ENCODE results near the gene MMS19. TPM values are rescaled to one million over a fixed set of nuclear protein-coding genes. Genes with fewer than 3 reads are reported as not detected.

The MMS19 gene
- total RNA-seq, 1 donor from 2014 or later: 85.2 TPM

DNA sequence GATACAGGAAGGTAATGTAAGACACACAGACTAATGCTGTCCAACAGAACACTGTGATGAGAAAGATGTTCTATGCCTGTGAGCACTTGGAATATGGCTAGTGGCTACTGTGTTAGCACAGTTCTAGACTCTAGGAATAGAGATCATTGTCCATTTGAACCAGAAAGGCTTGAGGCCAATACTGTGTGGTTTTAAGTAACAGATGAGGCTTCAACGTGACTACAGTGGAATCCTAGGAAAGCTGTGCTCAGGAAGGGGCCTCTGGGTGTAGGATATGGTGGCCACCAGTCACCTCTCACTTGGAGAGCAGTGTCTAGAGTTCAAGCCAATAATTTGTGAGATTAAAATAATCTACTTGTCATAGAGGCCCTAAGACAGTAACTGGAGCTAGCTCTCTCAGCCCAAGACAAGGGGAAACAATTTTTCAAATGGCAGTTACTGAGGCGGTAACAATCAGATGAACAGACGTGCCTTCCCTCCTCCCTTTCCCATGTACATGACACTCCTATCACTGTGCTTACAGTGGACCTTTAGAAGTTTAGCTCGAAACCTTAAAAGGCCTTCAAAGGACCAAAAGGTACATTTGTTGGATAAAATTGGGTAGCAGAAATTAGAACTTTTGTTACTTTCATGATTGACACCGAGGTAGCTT is 42.1 kb downstream of the MMS19 start:
- TF ChIP-seq, protein P1, sequence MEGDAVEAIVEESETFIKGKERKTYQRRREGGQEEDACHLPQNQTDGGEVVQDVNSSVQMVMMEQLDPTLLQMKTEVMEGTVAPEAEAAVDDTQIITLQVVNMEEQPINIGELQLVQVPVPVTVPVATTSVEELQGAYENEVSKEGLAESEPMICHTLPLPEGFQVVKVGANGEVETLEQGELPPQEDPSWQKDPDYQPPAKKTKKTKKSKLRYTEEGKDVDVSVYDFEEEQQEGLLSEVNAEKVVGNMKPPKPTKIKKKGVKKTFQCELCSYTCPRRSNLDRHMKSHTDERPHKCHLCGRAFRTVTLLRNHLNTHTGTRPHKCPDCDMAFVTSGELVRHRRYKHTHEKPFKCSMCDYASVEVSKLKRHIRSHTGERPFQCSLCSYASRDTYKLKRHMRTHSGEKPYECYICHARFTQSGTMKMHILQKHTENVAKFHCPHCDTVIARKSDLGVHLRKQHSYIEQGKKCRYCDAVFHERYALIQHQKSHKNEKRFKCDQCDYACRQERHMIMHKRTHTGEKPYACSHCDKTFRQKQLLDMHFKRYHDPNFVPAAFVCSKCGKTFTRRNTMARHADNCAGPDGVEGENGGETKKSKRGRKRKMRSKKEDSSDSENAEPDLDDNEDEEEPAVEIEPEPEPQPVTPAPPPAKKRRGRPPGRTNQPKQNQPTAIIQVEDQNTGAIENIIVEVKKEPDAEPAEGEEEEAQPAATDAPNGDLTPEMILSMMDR (IDR thresholded peaks at IDR 0.05; ENCODE audit: insufficient read depth, low read length, poor library complexity, severe bottlenecking): no peak
- Histone ChIP-seq H3K4me3 (ENCODE audit: low read depth, low read length) (no peak overlapping the region), H3K27me3 (ENCODE audit: control insufficient read depth, insufficient read depth, low read length) (no peaks in the 10 kb centered on the region), H3K36me3 (ENCODE audit: control insufficient read depth, insufficient read depth, low read length) (peaks cover 1% of the 10 kb centered on the region)
- DNase-seq (ENCODE audit: low read depth): no peak

GRCh38 chr10:97454330-97455036 is 43.7 kb downstream of the MMS19 start:
- DNase-seq (ENCODE audit: low read depth): no peak
- TF ChIP-seq, protein P1 (IDR thresholded peaks at IDR 0.05; ENCODE audit: insufficient read depth, low read length, poor library complexity, severe bottlenecking): no peak
- no peaks in the 10 kb centered on the region for H3K27me3 ChIP-seq (ENCODE audit: control insufficient read depth, insufficient read depth, low read length)
- H3K4me3 ChIP-seq (ENCODE audit: low read depth, low read length): no peak overlapping the region
- no peaks in the 10 kb centered on the region for H3K36me3 ChIP-seq (ENCODE audit: control insufficient read depth, insufficient read depth, low read length)

- H3K27me3 ChIP-seq (ENCODE audit: control insufficient read depth, insufficient read depth, low read length): no peaks in the 10 kb centered on the region
- TF ChIP-seq, protein P1 (IDR thresholded peaks at IDR 0.05; ENCODE audit: insufficient read depth, low read length, poor library complexity, severe bottlenecking): no peak
- no peak for DNase-seq (ENCODE audit: low read depth)
- no peak overlapping the region for H3K4me3 ChIP-seq (ENCODE audit: low read depth, low read length)
- H3K36me3 ChIP-seq (ENCODE audit: control insufficient read depth, insufficient read depth, low read length): no peaks in the 10 kb centered on the region
These were observed 45.9 kb downstream of the MMS19 start for GRCh38 chr10:97452352-97452751.

- no peaks in the 10 kb centered on the region for H3K27me3 ChIP-seq (ENCODE audit: control insufficient read depth, insufficient read depth, low read length)
- TF ChIP-seq, protein P1 (IDR thresholded peaks at IDR 0.05; ENCODE audit: insufficient read depth, low read length, poor library complexity, severe bottlenecking): no peak
- H3K36me3 ChIP-seq (ENCODE audit: control insufficient read depth, insufficient read depth, low read length): no peaks in the 10 kb centered on the region
- no peak overlapping the region for H3K4me3 ChIP-seq (ENCODE audit: low read depth, low read length)
- no peak for DNase-seq (ENCODE audit: low read depth)
These were observed 46.6 kb downstream of the MMS19 start for GRCh38 chr10:97451605-97452004.

GRCh38 chr10:97450828-97451227 is 47.4 kb downstream of the MMS19 start:
- Histone ChIP-seq H3K27me3 (ENCODE audit: control insufficient read depth, insufficient read depth, low read length) (no peaks in the 10 kb centered on the region), H3K4me3 (ENCODE audit: low read depth, low read length) (no peak overlapping the region), H3K36me3 (ENCODE audit: control insufficient read depth, insufficient read depth, low read length) (no peaks in the 10 kb centered on the region)
- no peak for DNase-seq (ENCODE audit: low read depth)
- TF ChIP-seq, protein P1 (IDR thresholded peaks at IDR 0.05; ENCODE audit: insufficient read depth, low read length, poor library complexity, severe bottlenecking): no peak
